GM23338 (cell line): ENCODE data around the gene ACCSL. TPM values are rescaled to one million over a fixed set of nuclear protein-coding genes. Genes with fewer than 3 reads are reported as not detected.

Experiments
- ATAC-seq: fragments of 200-7000 bp; cut with Tn5 transposase; 3 replicates; pipeline ENCODE4 v1.9.1; 2020
- DNase-seq: peaks from one replicate; pipeline ENCODE4 v3.0.0-alpha.2; 2015; ENCODE audit warnings: low spot score
- H2AFZ ChIP-seq: fragments of 200-600 bp; sonication (generic); 2 replicates; pipeline ENCODE4 v1.8.0; 2016; ENCODE audit warnings: antibody characterized with exemption, mild to moderate bottlenecking, moderate library complexity
- H3F3A ChIP-seq: fragments of 200-600 bp; sonication (generic); replicated peaks from 2 replicates; pipeline ENCODE4 v1.8.0; 2017; ENCODE audit warnings: antibody characterized with exemption, mixed run types, low read depth
- H3K27ac ChIP-seq: fragments of 200-600 bp; sonication (generic); 2 replicates; pipeline ENCODE4 v1.6.1; 2016; ENCODE audit warnings: low read depth
- H3K27me3 ChIP-seq: fragments of 200-600 bp; sonication (generic); 2 replicates; pipeline ENCODE4 v1.8.0; 2016; ENCODE audit warnings: mild to moderate bottlenecking, mixed run types, moderate library complexity; ENCODE audit not compliant: insufficient read depth
- H3K36me3 ChIP-seq: fragments of 200-600 bp; sonication (generic); 2 replicates; pipeline ENCODE4 v1.8.0; 2016; ENCODE audit warnings: mild to moderate bottlenecking; ENCODE audit not compliant: insufficient read depth
- H3K4me1 ChIP-seq: fragments of 200-600 bp; sonication (generic); 2 replicates; pipeline ENCODE4 v1.8.0; 2016; ENCODE audit warnings: mild to moderate bottlenecking, moderate library complexity; ENCODE audit not compliant: insufficient read depth
- H3K4me2 ChIP-seq: fragments of 200-600 bp; sonication (generic); 2 replicates; pipeline ENCODE4 v1.7.1; 2017; ENCODE audit warnings: mixed run types
- H3K4me3 ChIP-seq: fragments of 200-600 bp; sonication (generic); 2 replicates; pipeline ENCODE4 v1.6.1; 2016; ENCODE audit warnings: mixed run types
- H3K79me2 ChIP-seq: fragments of 200-600 bp; sonication (generic); replicated peaks from 2 replicates; pipeline ENCODE4 v1.8.0; 2017; ENCODE audit warnings: mild to moderate bottlenecking; ENCODE audit not compliant: insufficient read depth
- H3K9me2 ChIP-seq: fragments of 200-600 bp; sonication (generic); 2 replicates; pipeline ENCODE4 v1.8.0; 2017; ENCODE audit not compliant: insufficient read depth
- H4K20me1 ChIP-seq: fragments of 200-600 bp; sonication (generic); replicated peaks from 2 replicates; pipeline ENCODE4 v1.8.0; 2017; ENCODE audit warnings: mild to moderate bottlenecking; ENCODE audit not compliant: insufficient read depth
- H3K27ac Mint-ChIP-seq: 2 replicates; pipeline ENCODE4 v1.8.0; 2020; ENCODE audit warnings: inconsistent platforms, mild to moderate bottlenecking, moderate library complexity, mixed read lengths
- H3K27me3 Mint-ChIP-seq: 3 replicates; pipeline ENCODE4 v1.8.0; 2022; ENCODE audit warnings: low read depth, mild to moderate bottlenecking, moderate library complexity, mixed read lengths, inconsistent platforms; ENCODE audit not compliant: insufficient read depth, poor library complexity
- H3K36me3 Mint-ChIP-seq: 3 replicates; pipeline ENCODE4 v1.8.0; 2021; ENCODE audit warnings: low read depth, mild to moderate bottlenecking, inconsistent platforms, moderate library complexity, mixed read lengths
- H3K4me1 Mint-ChIP-seq: 3 replicates; pipeline ENCODE4 v1.8.0; 2020; ENCODE audit warnings: mild to moderate bottlenecking, inconsistent platforms, mixed read lengths
- H3K4me3 Mint-ChIP-seq: 3 replicates; pipeline ENCODE4 v1.8.0; 2021; ENCODE audit warnings: moderate library complexity, mild to moderate bottlenecking, inconsistent platforms, mixed read lengths
- H3K9me3 Mint-ChIP-seq: 3 replicates; pipeline ENCODE4 v1.8.0; 2020; ENCODE audit warnings: moderate library complexity, mild to moderate bottlenecking, inconsistent platforms, mixed read lengths
- CREB1 ChIP-seq: fragments of 250-450 bp; sonication (Bioruptor Pico); IDR thresholded peaks from 2 replicates; pipeline ENCODE4 v1.5.0; 2020; ENCODE audit warnings: low read depth, mild to moderate bottlenecking, moderate library complexity
- CTCF ChIP-seq, 2 experiments: fragments of 200-600 bp in 1 of 2; sonication (generic) in 1 of 2; conservative IDR thresholded peaks; 2 replicates each; pipeline versions ENCODE4 v1.5.1 to v1.6.1; 2016 to 2017; ENCODE audit warnings: antibody characterized with exemption in 2 of 2, low read depth in 2 of 2, mild to moderate bottlenecking in 2 of 2, moderate library complexity in 1 of 2
- ETS1 ChIP-seq: IDR thresholded peaks from 2 replicates; pipeline ENCODE4 v1.6.1; 2016; ENCODE audit warnings: antibody characterized with exemption
- EZH2 ChIP-seq: fragments of 200-600 bp; sonication (generic); IDR thresholded peaks from one replicate; pipeline ENCODE4 v1.8.0; 2017; ENCODE audit warnings: antibody characterized with exemption, mild to moderate bottlenecking, low read depth; ENCODE audit not compliant: unreplicated experiment
- EZH2phosphoT487 ChIP-seq: fragments of 200-600 bp; sonication (generic); IDR thresholded peaks from one replicate; pipeline ENCODE4 v1.8.1; 2018; ENCODE audit warnings: antibody characterized with exemption; ENCODE audit not compliant: unreplicated experiment
- JUNB ChIP-seq: IDR thresholded peaks from one replicate; pipeline ENCODE4 v1.6.1; 2016; ENCODE audit warnings: antibody characterized with exemption; ENCODE audit not compliant: unreplicated experiment
- NANOG ChIP-seq: IDR thresholded peaks from 2 replicates; pipeline ENCODE4 v1.6.1; 2016; ENCODE audit warnings: antibody characterized with exemption, borderline replicate concordance
- POLR2AphosphoS5 ChIP-seq: IDR thresholded peaks from 2 replicates; pipeline ENCODE4 v1.6.1; 2016; ENCODE audit warnings: antibody characterized with exemption, low read depth
- REST ChIP-seq: IDR thresholded peaks from one replicate; pipeline ENCODE4 v1.6.1; 2018; ENCODE audit warnings: antibody characterized with exemption; ENCODE audit not compliant: unreplicated experiment
- STAT1 ChIP-seq: IDR thresholded peaks from one replicate; pipeline ENCODE4 v1.6.1; 2016; ENCODE audit warnings: antibody characterized with exemption; ENCODE audit not compliant: unreplicated experiment
- ZNF114 ChIP-seq: fragments of 250-450 bp; sonication (Bioruptor Pico); IDR thresholded peaks from 2 replicates; pipeline ENCODE4 v1.5.0; 2020; ENCODE audit warnings: mild to moderate bottlenecking, moderate library complexity
- ZNF331 ChIP-seq: fragments of 250-450 bp; sonication (Bioruptor Pico); IDR thresholded peaks from 2 replicates; pipeline ENCODE4 v1.5.0; 2020; ENCODE audit warnings: low read depth, mild to moderate bottlenecking, moderate library complexity
- ZNF462 ChIP-seq: fragments of 250-450 bp; sonication (Bioruptor Pico); IDR thresholded peaks from 2 replicates; pipeline ENCODE4 v1.5.0; 2020; ENCODE audit warnings: mild to moderate bottlenecking, moderate library complexity
- polyA plus RNA-seq: library from polyadenylated mRNA; unstranded; fragments of >200 nt; fragmentation: Nextera tagmentation; extraction: Ambion mirVana; gene quantifications from 2 replicates; pipeline ENCODE4 v1.2.1, GENCODE V29; 2016
- total RNA-seq: library from RNA; depleted of rRNA; stranded (reverse); fragments of >200 nt; shearing (Covaris generic); gene quantifications from 2 replicates; pipeline ENCODE4 v1.2.3, GENCODE V29; 2014

ACCSL gene
- total and polyA plus RNA-seq, 2 experiments from 2014 or later, result not detected

- no peak for TF ChIP-seq EZH2phosphoT487
- no peak for TF ChIP-seq JUNB
- TF ChIP-seq STAT1, result no peak
- TF ChIP-seq CREB1, result no peak
Measured at GRCh38 chr11:44037658-44037998, 10.2 kb upstream of the ACCSL start (continued).

- Mint-ChIP-seq H3K27me3 (no peaks in the 10 kb centered on the region), H3K4me1 (no peaks in the 10 kb centered on the region), H3K36me3 (no peaks in the 10 kb centered on the region), H3K27ac (no peak overlapping the region), H3K4me3 (no peak overlapping the region), H3K9me3 (peaks cover 8% of the 10 kb centered on the region; the same call in 1 of the 3 replicates)
- H3K4me2 ChIP-seq, result no peak overlapping the region
- no peaks in the 10 kb centered on the region for H3K9me2 ChIP-seq
- TF ChIP-seq ETS1 (no peak), CREB1 (no peak), POLR2AphosphoS5 (no peak), REST (no peak), JUNB (no peak), ZNF114 (CRISPR knock-in tag) (no peak), EZH2phosphoT487 (no peak), NANOG (no peak), ZNF462 (CRISPR knock-in tag) (no peak), EZH2 (no peak), ZNF331 (CRISPR knock-in tag) (no peak), STAT1 (no peak), CTCF (conservative IDR thresholded peaks at IDR 0.05; ENCODE audit: low read depth in 2 of 2) (no peak)
- ATAC-seq (no peak), DNase-seq (no peak)
- no peaks in the 10 kb centered on the region for H4K20me1 ChIP-seq
- H2AFZ ChIP-seq, result no peak overlapping the region
- H3K27me3 ChIP-seq, result no peaks in the 10 kb centered on the region
- H3K36me3 ChIP-seq, result no peaks in the 10 kb centered on the region
- no peaks in the 10 kb centered on the region for H3K4me1 ChIP-seq
- no peak overlapping the region for H3K4me3 ChIP-seq
- H3K27ac ChIP-seq, result no peak overlapping the region
- H3F3A ChIP-seq, result no peaks in the 10 kb centered on the region
- H3K79me2 ChIP-seq, result no peaks in the 10 kb centered on the region
Measured at GRCh38 chr11:44043157-44043556, 4.6 kb upstream of the ACCSL start.
